ENCODE results near the gene KBTBD8. TPM values are rescaled to one million over a fixed set of nuclear protein-coding genes. Genes with fewer than 3 reads are reported as not detected.

The KBTBD8 gene, protein sequence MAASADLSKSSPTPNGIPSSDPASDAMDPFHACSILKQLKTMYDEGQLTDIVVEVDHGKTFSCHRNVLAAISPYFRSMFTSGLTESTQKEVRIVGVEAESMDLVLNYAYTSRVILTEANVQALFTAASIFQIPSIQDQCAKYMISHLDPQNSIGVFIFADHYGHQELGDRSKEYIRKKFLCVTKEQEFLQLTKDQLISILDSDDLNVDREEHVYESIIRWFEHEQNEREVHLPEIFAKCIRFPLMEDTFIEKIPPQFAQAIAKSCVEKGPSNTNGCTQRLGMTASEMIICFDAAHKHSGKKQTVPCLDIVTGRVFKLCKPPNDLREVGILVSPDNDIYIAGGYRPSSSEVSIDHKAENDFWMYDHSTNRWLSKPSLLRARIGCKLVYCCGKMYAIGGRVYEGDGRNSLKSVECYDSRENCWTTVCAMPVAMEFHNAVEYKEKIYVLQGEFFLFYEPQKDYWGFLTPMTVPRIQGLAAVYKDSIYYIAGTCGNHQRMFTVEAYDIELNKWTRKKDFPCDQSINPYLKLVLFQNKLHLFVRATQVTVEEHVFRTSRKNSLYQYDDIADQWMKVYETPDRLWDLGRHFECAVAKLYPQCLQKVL
- total RNA-seq, result 5.8 TPM
- long read RNA-seq, full-length matches to known transcripts, result 3 of 5 reads
- long read RNA-seq, partial matches to known transcripts, result 1 of 5 reads
- long read RNA-seq, other reads (novel, unspliced or antisense), result 1 of 5 reads

DNA sequence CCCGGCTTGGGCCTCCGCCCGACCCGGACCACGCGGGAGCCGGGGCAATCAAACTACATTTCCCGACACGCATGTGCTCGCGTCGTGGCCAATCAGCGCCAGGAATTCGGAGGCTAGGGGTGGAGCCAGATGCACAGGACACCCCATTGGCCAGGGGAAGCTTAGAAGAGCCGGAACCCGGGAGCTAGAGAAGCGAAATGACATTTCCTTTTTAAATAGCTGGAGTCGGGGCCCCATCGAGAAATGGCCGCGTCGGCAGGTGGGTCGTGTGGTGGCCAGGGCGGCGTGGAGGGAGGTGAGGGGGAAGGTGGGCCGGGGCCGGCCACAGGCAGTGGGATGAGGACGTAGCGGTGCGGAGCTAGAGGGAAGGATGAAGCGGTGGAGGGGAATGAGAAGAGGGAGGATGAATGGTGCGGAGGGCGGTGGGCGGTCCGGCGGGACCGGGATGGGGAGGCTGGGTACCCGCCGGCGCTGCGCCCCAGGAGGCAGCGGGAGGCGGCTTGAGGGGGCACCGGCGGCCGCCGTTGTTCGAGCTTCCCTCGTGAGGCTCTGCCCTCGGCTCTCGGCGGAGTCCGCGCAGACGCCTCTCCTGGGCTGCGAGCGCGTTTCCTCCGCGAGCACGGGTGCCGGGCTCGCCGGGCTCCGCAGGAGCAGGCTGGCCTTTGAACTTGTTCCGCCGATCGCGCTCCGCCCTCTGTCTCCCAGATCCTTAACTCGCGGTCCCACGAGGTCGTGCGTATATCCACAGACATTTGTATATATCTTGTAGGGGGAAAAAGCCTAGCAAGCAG lies at the start of gene KBTBD8:
KBTBD8 (plus strand) TSS at position 195 of the 791 bp plus-strand sequence; CDS start at position 244, 49 bp downstream.
- ATAC-seq, result peak; percentile 99
- intact Hi-C loops (cut with micrococcal nuclease), result no loop called here
- DNase-seq, result peak; percentile 98

DNA sequence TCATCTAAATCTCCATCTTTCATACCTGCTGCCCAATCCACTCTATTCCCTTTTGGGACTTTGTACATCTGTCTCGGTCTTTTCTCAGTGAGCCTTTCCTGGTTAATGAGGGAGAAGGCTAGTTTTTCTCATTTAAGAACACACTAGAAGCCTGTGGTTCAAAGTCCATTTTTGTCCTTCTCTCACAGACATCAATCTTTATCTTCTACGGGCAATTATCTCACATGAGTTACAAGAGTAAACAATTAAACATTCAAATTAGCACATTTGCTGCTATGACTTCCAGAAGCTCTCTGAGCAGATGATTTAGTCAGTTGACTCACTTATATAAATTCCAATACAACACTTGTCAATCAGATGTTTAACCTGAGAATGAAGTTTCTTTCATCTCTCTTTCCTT lies 49.3 kb upstream of the KBTBD8 start:
- intact Hi-C loops (cut with micrococcal nuclease), result no loop called here
- DNase-seq, result no peak
- no peak for ATAC-seq

DNA sequence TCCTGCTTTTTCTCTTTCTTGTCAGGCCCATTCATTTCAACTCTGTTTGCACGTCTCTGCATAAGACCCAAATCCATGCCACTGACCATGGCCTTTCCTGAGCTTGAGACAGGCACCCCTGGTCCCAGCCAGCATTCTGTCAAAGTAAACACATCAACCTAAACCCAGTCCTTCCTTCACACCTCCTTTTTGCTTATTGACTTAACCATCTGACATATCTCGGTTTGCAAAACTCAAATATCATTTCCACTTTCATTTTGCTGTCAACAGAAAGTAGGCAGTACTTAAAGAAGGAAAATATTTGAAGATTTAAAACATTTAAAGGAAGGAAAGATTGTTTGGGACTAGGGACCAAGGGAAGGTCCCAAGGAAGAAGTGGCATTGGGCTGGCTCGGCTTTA lies 48.2 kb upstream of the KBTBD8 start:
- DNase-seq (no peak), ATAC-seq (no peak)
- intact Hi-C loops (cut with micrococcal nuclease), result no loop called here

DNA sequence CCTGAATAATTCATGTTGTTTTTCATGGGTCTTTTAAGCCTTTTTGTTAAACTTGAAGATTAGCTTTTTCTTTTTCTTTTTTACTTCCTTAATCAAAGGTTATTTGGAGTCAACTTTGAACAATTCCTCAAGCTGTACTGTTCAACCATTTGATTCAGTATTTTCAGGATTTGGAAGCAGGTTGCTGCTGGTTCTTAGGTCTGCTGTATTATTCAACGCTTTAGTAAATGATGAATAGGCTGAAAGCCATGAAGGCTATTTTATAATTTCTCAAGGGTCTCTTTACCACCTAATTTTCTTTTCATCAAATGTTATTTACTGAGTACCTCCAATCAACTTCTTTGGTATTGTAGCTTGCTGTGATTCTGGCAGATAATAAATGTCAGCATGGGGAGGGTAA lies 45.8 kb upstream of the KBTBD8 start:
- intact Hi-C loops (cut with micrococcal nuclease), result no loop called here
- no peak for ATAC-seq
- DNase-seq, result no peak

DNA sequence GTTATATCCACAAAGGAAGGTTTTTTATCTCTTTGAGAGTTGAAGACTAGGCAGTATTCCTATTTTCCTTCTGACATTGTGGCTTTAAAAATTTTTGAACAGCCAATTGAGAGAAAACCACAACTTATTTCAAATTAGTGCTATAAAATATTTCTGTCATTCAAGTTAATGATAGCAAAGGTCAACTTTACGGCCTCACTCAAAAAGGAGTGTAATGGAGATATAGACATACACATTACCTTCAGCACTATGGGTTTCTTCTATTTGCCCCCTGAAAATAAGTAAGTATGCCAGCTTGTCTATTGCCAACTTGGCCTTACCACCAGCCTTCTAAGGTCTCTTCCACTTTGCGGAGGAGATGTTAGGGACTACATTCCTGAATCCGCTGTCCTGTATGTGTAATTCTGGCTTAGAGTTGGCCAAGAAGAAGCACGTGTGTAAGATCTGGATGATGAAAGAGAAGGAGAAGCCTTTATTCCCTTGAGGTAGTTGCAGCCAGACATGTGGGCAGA lies 44.1 kb upstream of the KBTBD8 start:
- DNase-seq (no peak), ATAC-seq (no peak)
- intact Hi-C loops (cut with micrococcal nuclease), result no loop called here

DNA sequence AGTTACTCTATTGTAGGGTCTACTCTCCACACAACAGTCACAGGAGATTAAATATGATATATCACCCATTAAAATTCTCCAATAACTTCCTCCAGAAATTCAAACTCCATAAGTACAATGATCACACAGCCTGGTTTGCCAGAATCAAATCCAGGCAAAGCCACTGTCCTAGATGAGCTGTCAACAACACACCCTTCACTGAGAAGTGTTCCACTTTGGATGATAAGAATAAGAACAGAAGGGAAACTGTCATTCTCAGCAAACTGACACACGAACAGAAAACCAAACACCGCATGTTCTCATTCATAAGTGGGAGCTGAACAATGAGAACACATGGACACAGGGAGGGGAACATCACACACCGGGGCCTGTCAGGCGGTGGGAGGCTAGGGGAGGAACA lies 41.4 kb upstream of the KBTBD8 start:
- ATAC-seq (peak; percentile 60), DNase-seq (no peak)
- intact Hi-C loops (cut with micrococcal nuclease), result no loop called here

DNA sequence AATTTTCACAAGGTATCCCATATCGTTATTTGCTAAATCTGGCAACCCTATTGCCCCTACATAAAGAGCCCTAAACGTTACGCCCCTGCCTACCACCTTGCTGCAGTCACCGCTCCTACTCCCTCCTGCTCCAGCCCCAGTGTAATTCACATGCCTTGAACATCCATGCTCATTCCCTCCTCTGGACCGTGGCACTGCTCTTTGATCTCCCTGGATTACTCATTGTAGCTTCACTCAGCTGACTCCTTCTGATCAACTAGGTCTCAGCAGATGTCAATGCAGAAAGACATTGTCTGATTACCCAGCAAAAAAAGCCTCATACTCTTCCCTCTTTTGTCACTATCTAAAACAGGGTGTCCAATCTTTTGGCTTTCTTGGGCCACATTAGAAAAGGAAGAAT lies 40.7 kb upstream of the KBTBD8 start:
- DNase-seq (no peak), ATAC-seq (no peak)
- intact Hi-C loops (cut with micrococcal nuclease), result no loop called here

DNA sequence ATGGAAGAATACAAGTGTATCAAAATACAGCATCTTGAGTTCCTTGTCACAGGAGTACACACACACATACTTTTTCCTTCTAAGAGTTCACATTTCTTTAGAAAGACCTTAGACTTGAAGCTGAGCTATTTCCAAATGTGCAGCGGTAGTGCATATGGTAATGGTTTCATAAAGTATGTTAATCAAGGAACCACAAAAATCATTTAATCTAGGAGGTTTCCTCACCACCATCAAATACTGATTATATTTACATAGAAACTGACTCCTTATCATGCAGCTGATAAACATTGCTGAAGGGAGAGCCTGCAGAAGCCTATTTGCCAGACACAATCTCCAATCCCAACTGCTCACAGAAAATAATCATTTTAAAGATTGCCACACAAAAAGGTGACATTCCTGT lies 40.0 kb upstream of the KBTBD8 start:
- intact Hi-C loops (cut with micrococcal nuclease), result no loop called here
- ATAC-seq (no peak), DNase-seq (no peak)

DNA sequence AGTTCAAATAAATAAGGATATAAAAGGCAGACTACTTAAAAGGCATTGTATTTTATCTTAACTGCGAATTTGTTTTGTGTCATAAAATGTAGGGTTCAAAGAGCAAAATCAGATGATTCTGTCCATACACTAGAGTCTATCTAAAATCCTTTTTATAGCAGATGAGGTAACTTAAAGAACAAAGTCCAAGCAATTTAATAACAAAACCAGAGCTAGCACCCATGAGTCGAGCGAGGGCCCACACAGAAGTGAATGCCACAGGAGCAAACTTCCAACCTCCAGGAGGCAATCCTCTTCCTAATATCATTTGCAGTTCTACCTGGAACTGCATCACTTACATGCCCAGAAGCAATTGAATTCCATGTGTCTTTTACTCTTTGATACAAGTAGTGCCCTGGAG lies 35.4 kb upstream of the KBTBD8 start:
- DNase-seq (no peak), ATAC-seq (no peak)
- intact Hi-C loops (cut with micrococcal nuclease), result no loop called here

DNA sequence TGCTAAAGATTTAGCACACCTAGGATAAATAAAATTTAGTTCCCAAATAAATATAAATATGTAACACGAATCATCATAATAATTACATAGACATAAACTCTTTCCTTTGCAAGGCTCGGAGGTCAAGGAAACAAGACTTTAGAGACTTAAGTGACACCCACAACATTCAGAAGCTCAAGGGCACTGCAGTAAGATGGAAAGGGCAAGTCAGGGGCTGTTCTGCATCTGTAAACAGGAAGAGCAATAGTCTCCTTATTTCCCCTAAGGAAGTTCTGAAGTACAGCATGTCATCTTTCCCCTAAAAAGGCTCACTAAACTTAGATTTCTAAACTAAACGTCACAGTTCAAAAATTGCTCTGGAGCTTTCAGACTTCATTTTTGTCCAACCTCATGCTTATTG lies 26.9 kb upstream of the KBTBD8 start:
- intact Hi-C loops (cut with micrococcal nuclease), result loop anchor here (5.0 kb wide), 1 partner anchor 66 kb away; no protein-coding TSS in a partner anchor
- ATAC-seq (no peak), DNase-seq (no peak)

DNA sequence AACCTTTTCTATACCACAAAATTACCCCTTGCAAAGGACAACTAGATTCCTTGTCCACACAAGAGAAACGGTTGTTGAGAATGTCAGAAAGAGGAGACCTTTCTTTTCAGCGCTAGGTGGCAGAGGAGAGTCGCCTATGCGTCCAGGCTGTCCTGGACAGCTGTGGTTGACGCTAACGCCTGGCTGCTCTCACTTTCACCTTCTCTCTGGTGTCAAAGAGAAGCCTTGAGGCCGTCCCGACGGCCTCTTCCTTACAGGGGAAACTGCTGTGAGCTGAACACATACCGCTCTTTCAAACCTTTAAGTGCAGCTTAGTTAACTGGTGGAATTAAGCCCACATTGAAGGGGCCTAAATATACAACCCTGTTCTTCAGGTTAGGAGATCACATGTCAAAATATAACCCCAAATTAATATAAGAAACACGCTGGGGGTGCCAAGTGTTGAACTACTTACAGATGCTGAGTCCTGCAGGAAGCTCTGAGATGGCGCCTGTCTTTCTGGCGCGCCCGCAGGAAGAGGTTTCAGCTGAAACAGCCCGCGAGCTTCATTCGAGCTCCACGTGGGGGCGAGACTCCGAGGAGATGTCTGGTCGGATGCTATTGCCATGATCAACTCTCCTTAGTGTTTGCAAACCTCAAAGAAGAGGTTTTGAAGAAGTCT lies 26.1 kb upstream of the KBTBD8 start:
- ATAC-seq (peak; percentile 99), DNase-seq (peak; percentile 73)
- intact Hi-C loops (cut with micrococcal nuclease), result loop anchor here (5.0 kb wide), 1 partner anchor 65 kb away; no protein-coding TSS in a partner anchor

DNA sequence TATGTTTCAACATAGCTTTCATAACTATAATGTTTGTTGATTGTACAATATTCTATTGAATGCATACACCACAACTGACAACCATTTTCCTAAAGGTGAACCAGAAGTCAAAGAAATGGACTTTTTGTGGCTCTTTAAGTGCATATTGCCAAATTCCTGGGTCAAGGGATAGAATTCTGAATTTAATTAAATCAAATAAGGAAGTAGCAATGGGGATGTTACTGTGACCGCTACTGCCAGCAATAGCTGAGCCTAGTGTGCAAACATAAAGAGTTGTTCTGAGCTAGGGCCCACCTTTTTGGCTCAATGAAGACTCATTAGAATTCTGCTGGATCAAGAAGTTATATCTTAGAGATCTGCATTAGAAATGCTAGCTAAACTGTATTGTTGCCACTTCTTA lies 17.3 kb upstream of the KBTBD8 start:
- DNase-seq, result no peak
- intact Hi-C loops (cut with micrococcal nuclease), result no loop called here
- ATAC-seq, result no peak

DNA sequence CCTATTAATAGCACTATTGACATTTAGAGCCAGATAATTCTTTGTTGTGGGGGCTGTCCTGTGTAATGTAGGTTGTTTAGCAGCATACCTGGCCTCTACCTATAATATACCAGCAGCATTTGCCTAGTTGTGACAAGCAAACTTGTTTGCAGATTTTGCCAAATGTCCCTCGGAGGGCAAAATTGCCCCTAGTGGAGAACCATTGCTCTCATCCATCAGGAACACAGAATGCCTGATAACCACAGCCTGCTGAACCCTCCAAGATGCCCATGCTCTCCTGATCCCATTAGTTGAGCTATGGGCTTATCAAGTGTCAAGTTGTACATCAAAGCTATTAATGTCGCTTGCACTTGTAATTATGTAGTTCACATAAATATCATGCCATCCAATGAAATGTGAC lies 15.0 kb upstream of the KBTBD8 start:
- ATAC-seq, result no peak
- no peak for DNase-seq

DNA sequence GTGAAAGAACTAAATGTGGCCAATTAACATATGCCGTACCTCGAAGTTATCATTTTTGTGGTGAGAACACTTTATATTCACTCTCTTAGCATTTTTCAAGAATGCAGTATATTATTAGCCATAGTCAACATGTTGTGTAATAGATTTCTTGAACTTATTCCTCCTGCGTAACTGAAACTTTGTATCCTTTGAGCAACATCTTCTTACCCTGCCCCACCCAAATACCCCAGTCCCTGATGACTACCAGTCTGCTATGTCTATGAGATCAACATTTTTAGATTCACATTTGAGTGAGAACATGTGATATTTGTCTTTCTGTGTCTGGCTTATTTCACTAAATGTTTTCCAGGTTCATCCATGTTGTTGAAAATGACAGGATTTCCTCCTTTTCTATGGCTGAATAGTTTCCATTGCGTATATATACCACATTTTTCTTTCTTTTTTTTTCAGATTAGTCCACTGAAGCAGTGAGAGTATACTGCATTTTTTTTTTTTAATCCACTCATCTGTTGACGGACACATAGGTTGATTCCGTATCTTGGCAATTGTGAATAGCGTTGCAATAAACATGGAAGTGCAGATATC lies 12.7 kb upstream of the KBTBD8 start:
- ATAC-seq (no peak), DNase-seq (no peak)
- intact Hi-C loops (cut with micrococcal nuclease), result no loop called here

More for the DNA sequence above, 15.0 kb upstream of the KBTBD8 start:
- intact Hi-C loops (cut with micrococcal nuclease), result no loop called here

DNA sequence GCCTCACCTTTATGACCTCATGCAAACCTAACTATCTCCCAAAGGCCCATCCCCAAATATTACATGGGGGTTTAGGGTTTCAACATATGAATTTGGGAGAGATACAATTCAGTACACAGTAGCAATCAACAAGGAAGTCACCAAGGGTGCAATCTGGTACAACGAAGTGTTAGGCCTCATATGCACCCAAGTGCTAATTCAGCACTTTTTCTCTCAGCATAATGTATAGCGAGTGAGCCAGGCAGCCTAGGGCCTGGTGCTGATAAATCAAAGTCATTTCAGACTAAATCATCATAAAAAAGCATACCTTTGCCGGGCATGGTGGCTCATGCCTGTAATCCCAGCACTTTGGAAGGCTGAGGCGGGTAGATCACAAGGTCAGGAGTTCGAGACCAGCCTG lies 11.7 kb upstream of the KBTBD8 start:
- intact Hi-C loops (cut with micrococcal nuclease), result no loop called here
- DNase-seq (no peak), ATAC-seq (no peak)

DNA sequence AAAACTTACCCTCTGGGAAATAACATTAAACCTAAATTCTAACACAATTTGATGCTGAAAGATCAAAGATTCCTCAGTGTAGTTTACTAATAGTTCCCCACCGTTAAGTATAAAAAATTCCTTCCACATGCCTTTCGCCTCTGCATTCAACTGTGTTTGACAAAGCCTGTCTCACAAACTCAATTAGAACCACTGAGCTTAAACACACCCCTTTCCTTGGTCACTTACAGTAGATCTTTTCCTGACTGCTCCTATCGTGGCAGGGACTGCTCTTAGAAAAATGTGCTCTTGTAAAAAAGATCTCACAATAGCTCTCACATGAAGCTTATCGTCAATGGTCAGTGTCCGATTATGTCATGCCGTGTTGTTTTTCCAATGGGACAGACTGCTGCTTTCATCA lies 8.9 kb upstream of the KBTBD8 start:
- intact Hi-C loops (cut with micrococcal nuclease), result no loop called here
- no peak for ATAC-seq
- DNase-seq, result no peak

DNA sequence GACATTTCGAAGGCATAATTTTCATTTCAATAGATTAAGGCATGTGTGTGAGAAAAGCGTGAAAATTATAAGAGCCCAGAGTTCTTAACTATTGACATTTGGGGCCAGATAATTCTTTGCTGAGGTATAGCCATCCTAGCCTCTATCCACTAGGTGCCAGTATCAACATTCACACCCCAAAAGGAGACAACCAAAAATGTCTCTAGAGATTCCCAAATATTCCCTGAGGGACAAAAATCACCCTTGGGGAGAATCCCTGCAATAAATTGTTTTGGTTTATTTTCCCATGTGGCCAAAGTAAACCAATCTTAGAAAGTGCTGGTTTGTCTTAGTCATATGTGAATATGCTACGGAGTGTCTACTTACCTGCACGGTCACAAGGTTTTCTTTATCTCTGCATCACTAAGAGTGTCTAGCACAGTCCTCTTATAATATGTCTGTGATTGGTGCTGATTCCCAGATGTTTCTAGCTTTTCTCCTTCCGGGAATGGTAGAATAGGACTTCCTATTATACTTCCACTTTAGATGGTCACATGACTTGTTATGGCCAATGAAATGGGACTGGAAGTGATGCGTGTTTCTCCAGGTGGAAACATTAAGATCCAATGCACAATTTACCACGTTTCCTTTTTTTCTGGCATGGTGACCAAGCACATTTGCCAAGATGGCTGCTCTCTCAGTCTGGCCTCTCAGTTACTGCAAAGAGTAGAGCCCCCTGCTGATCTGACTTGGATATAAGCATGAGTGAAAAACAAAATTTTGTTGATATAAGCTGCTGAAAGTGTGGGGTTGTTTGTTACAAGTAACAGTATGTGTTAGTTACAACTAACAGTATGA lies 8.0 kb upstream of the KBTBD8 start:
- no peak for DNase-seq
- ATAC-seq, result peak; percentile 55
- intact Hi-C loops (cut with micrococcal nuclease), result no loop called here

DNA sequence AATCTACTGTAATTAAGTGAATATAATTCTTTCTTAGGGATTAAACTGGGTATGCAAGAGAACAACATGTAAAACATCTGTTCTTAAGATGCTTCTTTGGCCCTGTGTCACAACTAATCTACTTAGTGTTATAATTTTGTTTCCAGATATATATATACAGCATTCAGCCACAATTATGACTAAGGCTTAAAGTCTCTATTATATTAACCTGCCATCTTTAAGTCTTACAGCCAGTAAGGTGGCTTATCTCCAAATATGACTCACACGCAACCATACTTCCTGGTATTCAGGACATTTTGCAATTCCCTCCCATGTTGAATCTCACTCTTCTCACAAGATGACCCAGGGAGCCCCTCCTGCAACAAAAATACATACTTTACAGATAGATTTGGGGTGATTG lies 6.6 kb upstream of the KBTBD8 start:
- ATAC-seq (no peak), DNase-seq (no peak)
- intact Hi-C loops (cut with micrococcal nuclease), result no loop called here

Measured in left ventricle myocardium superior (tissue), 1 donor.